A549 (cell line): ENCODE measurements around the gene LGR6.
"Not testable (repeated sequence)": the region's sequence is repeated elsewhere in the genome, so short reads cannot be mapped to it uniquely, and the experiment has no call there.

Experiments
- BCL3 ChIP-seq: fragments of >200 bp; sonication (Bioruptor Twin); formaldehyde crosslinking; IDR thresholded peaks from 3 replicates; pipeline ENCODE4 v1.6.1; 2016
- CHD4 ChIP-seq: fragments of 200-600 bp; sonication (generic); IDR thresholded peaks from 2 replicates; pipeline ENCODE4 v1.6.1; 2016; ENCODE audit warnings: antibody characterized with exemption, mild to moderate bottlenecking, borderline replicate concordance
- CTCF ChIP-seq: fragments of >200 bp; sonication (Bioruptor Twin); formaldehyde crosslinking; IDR thresholded peaks from 3 replicates; pipeline ENCODE4 v1.5.1; 2016
- JUN ChIP-seq, 2 experiments: fragments of >200 bp; sonication (Bioruptor Twin); formaldehyde crosslinking; IDR thresholded peaks; 2 replicates in 1 of 2; 3 replicates in 1 of 2; pipeline ENCODE4 v1.6.1; 2016 to 2017
- MAX ChIP-seq: IDR thresholded peaks from 2 replicates; pipeline ENCODE4 v1.6.1; 2012
- POLR2A ChIP-seq: IDR thresholded peaks from 2 replicates; pipeline ENCODE4 v1.6.1; 2012; ENCODE audit warnings: mild to moderate bottlenecking, low read length
- REST ChIP-seq: fragments of 200-600 bp; sonication (generic); IDR thresholded peaks from 2 replicates; pipeline ENCODE4 v1.6.1; 2016; ENCODE audit warnings: antibody characterized with exemption, mild to moderate bottlenecking, moderate library complexity
- RFX5 ChIP-seq: fragments of 450-650 bp; IDR thresholded peaks from 2 replicates; pipeline ENCODE4 v1.7.1; 2014; ENCODE audit warnings: antibody characterized with exemption, mild to moderate bottlenecking, moderate library complexity

- not testable (repeated sequence) for TF ChIP-seq REST; MAX; POLR2A; BCL3; CTCF; JUN (IDR thresholded peaks at IDR 0.05); RFX5; CHD4
Observed at GRCh38 chr1:202240226-202240625, 46.6 kb downstream of the LGR6 start.
